ENCODE results near the gene ZNF692.
"Not testable (repeated sequence)": the region's sequence is repeated elsewhere in the genome, so short reads cannot be mapped to it uniquely, and the experiment has no call there.

Gene ZNF692

GRCh38 chr1:248812736-248813425 lies 46.0 kb downstream of the ZNF692 start:
- DNase-seq, result peak in 1 of 10 donors; percentile 77

GRCh38 chr1:248811514-248812490 lies 47.1 kb downstream of the ZNF692 start:
- DNase-seq, result peak in 1 of 10 donors; percentile 85
- intact Hi-C loops (cut with DNase I), result no loop called here

More at GRCh38 chr1:248812736-248813425, 46.0 kb downstream of the ZNF692 start:
- intact Hi-C loops (cut with DNase I), result no loop called here

GRCh38 chr1:248810727-248811513 lies 48.0 kb downstream of the ZNF692 start:
- intact Hi-C loops (cut with DNase I), result no loop called here
- DNase-seq, result peak in 1 of 10 donors; percentile 86

GRCh38 chr1:248810000-248810726 lies 48.7 kb downstream of the ZNF692 start:
- intact Hi-C loops (cut with DNase I), result loop anchor here (5.0 kb wide), 1 partner anchor 568 kb away; no protein-coding TSS in a partner anchor
- no peak for DNase-seq

- intact Hi-C loops (cut with DNase I), result loop anchor here (5.0 kb wide), 1 partner anchor 567 kb away; no protein-coding TSS in a partner anchor
- DNase-seq, result no peak
Measured at GRCh38 chr1:248808876-248809275, 50.0 kb downstream of the ZNF692 start.

GRCh38 chr1:248807067-248807737 lies 51.7 kb downstream of the ZNF692 start:
- DNase-seq, result peak; percentile 38 to 97 (median 72)
- intact Hi-C loops (cut with DNase I), result loop anchor here (1.0 to 5.0 kb wide), 3 partner anchors 110 to 565 kb away; no protein-coding TSS in a partner anchor

- intact Hi-C loops (cut with DNase I), result loop anchor here (2.0 to 5.0 kb wide), 2 partner anchors 109 to 564 kb away; no protein-coding TSS in a partner anchor
- no peak for DNase-seq
Measured at GRCh38 chr1:248805876-248806275, 53.0 kb downstream of the ZNF692 start.

- DNase-seq, result no peak
- intact Hi-C loops (cut with DNase I), result loop anchor here (5.0 kb wide), 1 partner anchor 563 kb away; no protein-coding TSS in a partner anchor
Measured at GRCh38 chr1:248804771-248805681, 53.9 kb downstream of the ZNF692 start.

GRCh38 chr1:248803501-248803900 lies 55.4 kb downstream of the ZNF692 start:
- DNase-seq, result not testable (repeated sequence)

GRCh38 chr1:248802454-248802853 lies 56.4 kb downstream of the ZNF692 start:
- intact Hi-C loops (cut with DNase I), result no loop called here

More at GRCh38 chr1:248803501-248803900, 55.4 kb downstream of the ZNF692 start:
- intact Hi-C loops (cut with DNase I), result not testable (repeated sequence)

GRCh38 chr1:248800459-248800858 lies 58.4 kb downstream of the ZNF692 start:
- no peak for DNase-seq
- intact Hi-C loops (cut with DNase I), result no loop called here

More at GRCh38 chr1:248802454-248802853, 56.4 kb downstream of the ZNF692 start:
- DNase-seq, result no peak
